Transverse colon (tissue), 4 donors: ENCODE results near the gene SMAD7. TPM values are rescaled to one million over a fixed set of nuclear protein-coding genes. Genes with fewer than 3 reads are reported as not detected.

Experiments
- DNase-seq: peaks from one replicate; pipeline ENCODE4 v3.0.0-alpha.2; 2019
- H3K27ac ChIP-seq, 4 donors: fragments of 200-600 bp; sonication (generic); 2 replicates each; pipeline ENCODE4 v1.5.1; 2016 to 2018; ENCODE audit warnings: inconsistent platforms in 4 of 4
- H3K27me3 ChIP-seq: fragments of 200-600 bp; sonication (generic); 2 replicates; pipeline ENCODE4 v1.5.1; 2017; ENCODE audit warnings: inconsistent platforms
- H3K36me3 ChIP-seq, 4 donors: fragments of 200-600 bp; sonication (generic); 2 replicates each; pipeline ENCODE4 v1.5.1; 2017 to 2019; ENCODE audit warnings: inconsistent platforms in 4 of 4
- H3K4me1 ChIP-seq, 4 donors: fragments of 200-600 bp; sonication (generic); 2 replicates each; pipeline ENCODE4 v1.5.1; 2017 to 2020; ENCODE audit warnings: inconsistent platforms in 4 of 4
- H3K4me3 ChIP-seq, 4 donors: fragments of 200-600 bp; sonication (generic); 1 replicate in 1 of 4; 2 replicates in 3 of 4; pipeline versions ENCODE4 v1.5.1 to v1.6.1; 2017 to 2019; ENCODE audit warnings: inconsistent platforms in 4 of 4
- H3K9me3 ChIP-seq, 2 donors: fragments of 200-600 bp; sonication (generic); 2 replicates each; pipeline ENCODE4 v1.5.1; 2017 to 2019; ENCODE audit warnings: inconsistent platforms in 2 of 2
- CTCF ChIP-seq, 5 experiments: fragments of 200-600 bp in 3 of 5; fragments of 450-650 bp in 2 of 5; sonication (generic) in 3 of 5; IDR thresholded peaks; 1 replicate in 2 of 5; 2 replicates in 3 of 5; pipeline ENCODE4 v1.5.1; 2016 to 2017; ENCODE audit warnings: antibody characterized with exemption in 5 of 5, inconsistent platforms in 3 of 5, mild to moderate bottlenecking in 2 of 5, moderate library complexity in 1 of 5
- EP300 ChIP-seq: sonication (generic); formaldehyde crosslinking; IDR thresholded peaks from one replicate; pipeline ENCODE4 v1.6.1; 2017; ENCODE audit warnings: antibody characterized with exemption, low read depth
- POLR2A ChIP-seq: fragments of 450-650 bp; IDR thresholded peaks from one replicate; pipeline ENCODE4 v1.6.1; 2016; ENCODE audit warnings: antibody characterized with exemption, mild to moderate bottlenecking, moderate library complexity
- POLR2AphosphoS5 ChIP-seq, 3 donors: sonication (generic); formaldehyde crosslinking; IDR thresholded peaks; one replicate each; pipeline ENCODE4 v1.6.1; 2016; ENCODE audit warnings: antibody characterized with exemption in 3 of 3
- WGBS, 2 donors: methylation state at CpG; one replicate each; pipeline ENCODE4 v1.1.5; 2018; ENCODE audit warnings: low coverage in 1 of 2; 5-methylcytosine and 5-hydroxymethylcytosine counted together
- in situ Hi-C, 4 donors: fragments of 200-750 bp; cut with MboI; loops; one replicate each; pipeline versions ENCODE4 v1.15.0 to v1.15.1; 2017; ENCODE audit warnings: low sequenced_read_pairs in 3 of 4, low pct_ligation_motif_present in 1 of 4, low pct_unique_long_range_greater_than_20kb in 1 of 4
- intact Hi-C: fragments of 100-400 bp; cut with DNase I; formaldehyde crosslinking; loops from one replicate; pipeline ENCODE4 v1.15.1; 2023; ENCODE audit warnings: low total_unique reads
- total RNA-seq, 4 donors: library from RNA; depleted of rRNA; stranded (reverse); fragments of >200 nt; gene quantifications; one replicate each; pipeline ENCODE4 v1.1.0, GENCODE V29; 2016

Gene SMAD7
- total RNA-seq, 4 donors from 2014 or later, result 76.0 to 199 (median 77.1) TPM

- H3K4me1 ChIP-seq, result no peaks in the 10 kb centered on the region
- no peak for TF ChIP-seq CTCF (IDR thresholded peaks at IDR 0.05)
- TF ChIP-seq POLR2AphosphoS5 (IDR thresholded peaks at IDR 0.05), result no peak
- TF ChIP-seq EP300, result no peak
- no peak for TF ChIP-seq POLR2A
- H3K4me3 ChIP-seq, result no peak overlapping the region
- H3K36me3 ChIP-seq, result no peaks in the 10 kb centered on the region
- intact Hi-C loops (no loop called here), in situ Hi-C loops (loop anchor here in 2 of 4 donors (10.0 to 25.0 kb wide), 2 partner anchors 48 to 176 kb away; no protein-coding TSS in a partner anchor)
- H3K27me3 ChIP-seq, result no peaks in the 10 kb centered on the region
- 79 to 84% methylated on average over 3 of the region's 3 CpGs for WGBS, 2 donors
- no peak for DNase-seq
- H3K9me3 ChIP-seq, result no peaks in the 10 kb centered on the region
- peak overlapping the region in 2 of 4 donors; percentile 26 to 51 for H3K27ac ChIP-seq
These were observed 12.3 kb upstream of the SMAD7 start for GRCh38 chr18:48962994-48963561.

GRCh38 chr18:48962252-48962993 lies 11.7 kb upstream of the SMAD7 start:
- in situ Hi-C loops, result loop anchor here in 2 of 4 donors (10.0 to 25.0 kb wide), 2 partner anchors 48 to 175 kb away; no protein-coding TSS in a partner anchor
- Histone ChIP-seq H3K4me1 (peaks cover 0 to 3% (median 0%) of the 10 kb centered on the region in 4 donors), H3K9me3 (no peaks in the 10 kb centered on the region), H3K27me3 (no peaks in the 10 kb centered on the region), H3K36me3 (no peaks in the 10 kb centered on the region), H3K4me3 (no peak overlapping the region), H3K27ac (peak overlapping the region in 1 of 4 donors; percentile 51)
- 85 to 87% methylated on average over 10 to 13 of the region's 13 CpGs for WGBS, 2 donors
- no peak for DNase-seq
- intact Hi-C loops, result no loop called here
- TF ChIP-seq POLR2A (no peak), POLR2AphosphoS5 (IDR thresholded peaks at IDR 0.05) (no peak), EP300 (no peak), CTCF (IDR thresholded peaks at IDR 0.05) (no peak)

- peaks cover 0 to 7% (median 0%) of the 10 kb centered on the region in 4 donors for H3K4me1 ChIP-seq
- no peak for TF ChIP-seq POLR2AphosphoS5 (IDR thresholded peaks at IDR 0.05)
These were observed 10.8 kb upstream of the SMAD7 start for GRCh38 chr18:48961547-48961946.

GRCh38 chr18:48959921-48960920 lies 9.5 kb upstream of the SMAD7 start:
- Histone ChIP-seq H3K27me3 (no peaks in the 10 kb centered on the region), H3K4me1 (peaks cover 9 to 20% (median 11%) of the 10 kb centered on the region in 4 donors), H3K27ac (no peak overlapping the region), H3K36me3 (no peaks in the 10 kb centered on the region), H3K4me3 (no peak overlapping the region), H3K9me3 (no peaks in the 10 kb centered on the region)
- in situ Hi-C loops (loop anchor here in 2 of 4 donors (10.0 to 25.0 kb wide), 2 partner anchors 45 to 173 kb away; no protein-coding TSS in a partner anchor), intact Hi-C loops (no loop called here)
- WGBS, 2 donors, result 79 to 88% methylated on average over 3 to 17 of the region's 17 CpGs
- no peak for DNase-seq
- TF ChIP-seq EP300 (no peak), POLR2AphosphoS5 (IDR thresholded peaks at IDR 0.05) (no peak), CTCF (IDR thresholded peaks at IDR 0.05) (no peak), POLR2A (no peak)

More at GRCh38 chr18:48961547-48961946, 10.8 kb upstream of the SMAD7 start:
- 57 to 86% methylated on average over 6 to 12 of the region's 12 CpGs for WGBS, 2 donors
- no peaks in the 10 kb centered on the region for H3K36me3 ChIP-seq
- H3K27me3 ChIP-seq, result no peaks in the 10 kb centered on the region
- no peaks in the 10 kb centered on the region for H3K9me3 ChIP-seq
- in situ Hi-C loops (loop anchor here in 2 of 4 donors (10.0 to 25.0 kb wide), 2 partner anchors 47 to 174 kb away; no protein-coding TSS in a partner anchor), intact Hi-C loops (no loop called here)
- peak overlapping the region in 1 of 4 donors; percentile 11 for H3K27ac ChIP-seq
- no peak for DNase-seq
- H3K4me3 ChIP-seq, result no peak overlapping the region
